HG03565 (cell line): ENCODE measurements around the gene TRIP13.
"Not testable (repeated sequence)": the region's sequence is repeated elsewhere in the genome, so short reads cannot be mapped to it uniquely, and the experiment has no call there.

ENCODE experiments used
- ATAC-seq: cut with Tn5 transposase; IDR thresholded peaks from one replicate; pipeline ENCODE4 v1.9.1; 2021; ENCODE audit warnings: mild to moderate bottlenecking, moderate library complexity; ENCODE audit not compliant: unreplicated experiment

The TRIP13 gene

GRCh38 chr5:916441-917293, 24.0 kb downstream of the TRIP13 start:
- no peak for ATAC-seq

DNA sequence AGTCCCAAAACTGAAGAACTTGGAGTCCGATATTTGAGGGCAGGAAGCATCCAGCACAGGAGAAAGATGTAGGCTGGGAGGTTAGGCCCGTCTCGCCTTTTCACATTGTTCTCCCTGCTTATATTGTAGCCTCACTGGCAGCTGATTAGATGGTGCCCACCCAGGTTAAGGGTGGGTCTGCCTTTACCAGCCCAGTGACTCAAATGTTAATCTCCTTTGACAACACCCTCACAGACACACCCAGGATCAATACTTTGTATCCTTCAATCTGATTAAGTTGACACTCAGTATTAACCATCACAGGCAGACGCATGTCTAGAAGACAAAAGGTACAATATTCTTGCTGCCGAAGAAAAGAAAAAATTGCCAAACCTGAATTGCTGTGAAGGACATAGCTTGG, 26.0 kb downstream of the TRIP13 start:
- ATAC-seq = not testable (repeated sequence)

DNA sequence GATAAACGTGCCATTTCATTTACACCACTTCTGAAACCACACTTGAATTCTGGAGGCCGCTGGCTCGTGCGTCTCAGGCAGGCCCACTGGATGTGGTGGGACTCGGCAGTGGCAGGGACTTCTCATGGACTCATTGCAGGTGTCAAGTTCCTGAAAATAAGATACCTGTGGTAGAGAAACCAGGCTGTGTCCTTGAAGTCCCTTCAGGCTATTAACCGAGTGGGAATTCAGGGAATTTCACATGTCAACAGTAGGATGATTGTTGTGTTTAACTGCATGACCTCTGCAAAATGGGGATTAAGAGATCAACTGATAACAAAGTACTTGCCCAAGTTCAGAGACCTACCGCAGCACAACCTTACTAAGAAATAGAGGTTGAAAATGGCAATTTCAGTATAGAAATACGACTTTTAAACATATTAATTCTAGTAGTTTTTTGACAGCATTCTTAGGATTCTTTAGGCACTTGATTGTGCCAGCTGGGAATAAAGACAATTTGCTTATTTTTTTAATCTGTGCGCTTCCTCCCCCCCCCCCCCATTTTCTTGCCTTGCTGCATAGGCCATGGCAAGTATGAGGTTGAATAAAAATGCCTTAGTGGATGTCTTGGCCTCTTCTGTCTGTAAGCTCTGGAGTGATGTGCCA, 26.8 kb downstream of the TRIP13 start:
- ATAC-seq = no peak

DNA sequence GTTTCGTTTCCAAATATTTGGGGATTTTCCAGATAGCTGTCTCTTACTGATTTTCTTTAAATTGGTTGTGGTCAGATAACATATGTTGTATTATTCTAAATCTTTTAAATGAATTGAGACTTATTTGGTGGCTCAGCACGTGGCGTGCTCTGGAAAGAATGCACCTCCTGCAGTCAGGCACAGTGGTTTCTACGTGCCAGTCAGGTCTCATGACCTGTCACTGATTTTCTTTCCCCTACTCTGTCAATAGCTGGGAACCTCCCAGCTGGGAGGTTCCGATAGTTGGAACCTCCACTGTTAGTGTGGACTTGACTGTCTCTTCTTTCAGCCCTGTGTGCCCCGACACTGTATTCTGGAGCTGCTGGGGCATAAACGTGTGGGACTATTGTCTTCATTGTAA, 27.6 kb downstream of the TRIP13 start:
- no peak for ATAC-seq

DNA sequence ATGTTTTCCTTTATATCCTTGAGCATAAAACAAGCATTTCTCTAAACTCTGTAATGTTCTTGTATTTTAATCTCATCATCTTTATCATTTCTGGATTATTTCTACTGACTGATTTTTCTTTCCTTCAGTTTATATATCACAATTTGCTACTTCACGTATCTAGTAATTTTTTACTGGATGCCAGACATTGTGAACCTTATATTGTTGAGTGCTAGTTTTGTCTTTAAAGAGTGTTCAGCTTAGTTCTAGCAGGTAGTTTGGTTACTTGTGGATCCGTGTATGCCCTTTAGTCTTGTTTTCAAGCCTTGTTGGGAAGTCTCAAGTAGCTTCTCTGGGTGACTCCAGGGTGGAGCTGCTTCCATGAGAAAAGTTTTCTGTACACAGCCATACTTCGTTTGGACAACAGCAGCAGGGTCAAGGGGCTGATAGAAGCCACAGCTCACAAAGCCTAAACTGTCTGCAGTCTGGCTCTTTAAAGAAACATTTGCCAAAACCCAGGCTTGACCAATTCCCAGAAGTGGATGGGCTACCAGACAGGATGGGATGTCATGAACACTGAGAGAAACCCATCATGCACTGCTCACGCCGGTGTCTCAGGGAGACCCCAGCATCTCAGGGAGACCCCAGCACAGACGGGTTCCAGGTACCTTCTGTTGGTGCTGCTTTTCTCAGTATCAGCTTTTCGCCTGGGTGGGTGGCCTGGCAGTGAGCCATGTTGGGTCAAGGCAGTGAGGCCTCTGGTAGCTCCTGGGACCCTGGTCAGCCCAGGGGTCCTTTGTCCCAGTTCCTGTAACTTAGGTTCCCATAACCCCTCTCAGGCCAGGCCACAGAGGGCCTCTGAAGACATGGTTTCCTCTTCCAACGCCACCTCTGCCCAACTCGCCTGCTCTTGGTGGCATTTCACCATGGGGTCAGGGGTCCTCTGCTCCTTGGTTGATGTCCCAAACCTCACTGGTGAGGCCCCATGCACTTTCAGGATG, 29.1 kb downstream of the TRIP13 start:
- no peak for ATAC-seq

DNA sequence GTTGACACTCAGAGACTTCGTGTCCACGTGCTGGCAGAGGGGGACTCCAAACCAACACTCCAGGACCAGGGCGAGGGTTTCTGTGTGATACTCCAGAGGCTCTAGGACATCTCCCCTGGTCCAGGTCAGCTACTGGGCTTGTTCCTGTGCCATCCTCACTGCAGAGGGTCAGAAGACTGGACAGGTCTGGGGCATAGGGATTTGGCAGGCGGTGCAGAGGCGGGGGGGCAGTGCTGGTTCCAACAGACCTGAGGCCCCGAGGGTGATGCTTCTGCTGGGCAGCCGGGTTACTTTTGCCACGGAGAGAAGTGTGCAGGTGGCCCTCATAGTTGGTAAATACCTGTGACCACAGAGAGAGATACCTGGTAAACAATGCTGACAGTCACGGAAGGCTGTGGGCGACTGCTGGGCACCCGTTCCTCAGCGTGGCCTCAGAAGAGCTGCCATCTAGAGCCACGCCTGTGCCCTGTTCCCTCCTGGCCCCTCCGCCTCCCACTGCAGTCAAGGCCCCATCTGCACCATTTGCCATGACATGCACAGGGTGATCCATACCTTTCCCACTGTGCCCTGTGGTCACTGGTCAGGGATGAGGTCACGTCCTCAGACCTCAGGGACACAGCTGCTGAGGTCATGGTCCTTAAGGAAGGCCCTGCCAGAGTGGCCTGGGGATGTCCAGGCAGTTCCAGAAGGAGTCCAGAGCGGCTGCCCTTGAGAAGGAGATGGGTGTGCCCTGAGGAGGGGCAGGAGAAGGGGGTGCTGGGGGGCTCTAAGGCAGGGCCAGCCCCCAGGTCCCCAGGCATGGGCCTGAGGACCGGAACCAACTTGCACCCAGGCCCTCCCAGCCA, 30.0 kb downstream of the TRIP13 start:
- ATAC-seq = no peak

DNA sequence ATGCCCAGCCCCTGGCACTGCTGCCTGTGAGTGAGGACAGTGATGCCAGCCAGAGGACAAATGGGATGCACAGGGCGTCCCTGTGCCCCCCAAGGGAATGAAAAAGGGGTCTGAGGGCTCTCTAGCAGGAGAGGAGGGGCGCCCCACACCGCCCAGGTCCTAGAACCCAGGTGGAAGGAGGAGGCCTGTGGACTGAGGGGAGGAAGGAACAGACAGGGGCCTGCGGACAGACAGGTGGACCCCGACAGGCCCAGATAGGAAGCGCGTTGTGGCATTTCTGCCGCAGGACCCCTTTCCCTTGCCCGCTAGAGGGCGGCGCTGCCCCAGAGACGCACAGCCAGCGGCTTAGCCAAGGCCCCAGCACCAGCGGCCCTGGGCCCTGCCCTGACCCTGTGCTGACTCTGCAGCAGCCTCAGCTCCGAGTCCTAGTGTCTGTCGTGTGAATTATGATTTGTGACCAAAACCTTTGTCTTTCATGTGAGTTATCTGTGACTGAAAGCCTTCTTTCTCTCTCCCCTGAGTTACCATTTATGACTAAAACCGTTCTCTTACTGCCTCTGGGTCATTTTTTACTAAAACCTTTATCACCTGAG, 30.7 kb downstream of the TRIP13 start:
- ATAC-seq = peak; percentile 56

GRCh38 chr5:926417-927171, 33.9 kb downstream of the TRIP13 start:
- ATAC-seq = no peak

DNA sequence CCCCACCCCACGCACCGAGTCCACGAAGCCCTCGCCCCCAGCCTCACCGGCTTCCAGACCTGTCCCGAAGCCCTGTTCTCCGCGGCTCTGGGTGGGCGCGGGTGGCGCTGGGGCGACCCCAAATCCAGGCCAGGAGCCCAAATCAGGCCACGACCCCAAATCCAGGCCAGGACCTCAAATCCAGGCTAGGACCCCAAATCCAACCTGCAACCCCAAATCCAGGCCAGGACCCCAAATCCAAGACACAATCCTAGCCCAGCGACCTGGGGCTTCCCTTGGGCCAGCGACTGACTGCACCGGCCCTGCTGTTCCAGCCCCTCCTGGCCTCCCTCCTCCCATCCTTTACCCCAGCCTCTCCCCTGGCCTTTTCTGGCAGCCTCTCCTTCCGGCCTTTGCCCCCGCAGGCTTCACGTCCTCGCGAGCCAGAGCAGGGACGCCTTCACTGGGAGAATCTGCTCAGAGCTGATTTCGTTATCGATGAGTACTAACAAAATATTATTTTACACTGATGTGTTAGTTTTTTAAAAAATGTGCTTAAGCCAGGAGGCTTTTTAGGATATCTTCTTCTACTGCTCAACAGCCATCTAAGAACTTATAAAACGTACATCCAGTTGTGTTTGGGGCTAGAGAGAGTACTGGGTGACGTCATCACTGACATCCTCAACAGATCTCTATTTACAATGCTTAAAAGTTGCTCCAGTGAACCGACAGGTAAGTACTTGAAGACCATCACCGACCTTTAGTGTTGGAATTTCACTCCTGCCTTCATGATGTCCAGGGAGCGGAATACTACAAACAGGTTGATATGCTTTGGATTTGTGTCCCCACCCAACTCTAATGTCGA, 34.7 kb downstream of the TRIP13 start:
- no peak for ATAC-seq

GRCh38 chr5:929182-929581, 36.5 kb downstream of the TRIP13 start:
- ATAC-seq = not testable (repeated sequence)

- no peak for ATAC-seq
These were observed 36.9 kb downstream of the TRIP13 start for GRCh38 chr5:929596-929995.

DNA sequence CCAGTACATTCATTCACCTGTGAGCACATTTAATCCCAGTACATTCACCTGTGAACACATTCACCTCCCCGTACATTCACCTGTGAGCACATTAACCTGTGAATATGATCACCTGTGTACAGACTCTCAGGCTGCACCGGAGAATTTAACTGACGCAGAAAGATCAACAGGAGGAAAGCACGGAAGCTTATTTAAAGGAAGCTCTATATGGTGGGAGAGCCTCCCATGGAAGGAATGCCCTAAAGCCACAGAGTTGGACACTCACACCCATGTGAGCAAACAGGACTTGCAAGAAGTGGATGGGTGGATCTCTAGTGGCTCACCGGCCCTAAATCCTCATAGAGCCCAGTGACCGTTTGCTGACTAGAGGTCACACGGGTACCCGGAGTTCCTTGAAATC, 38.2 kb downstream of the TRIP13 start:
- no peak for ATAC-seq

DNA sequence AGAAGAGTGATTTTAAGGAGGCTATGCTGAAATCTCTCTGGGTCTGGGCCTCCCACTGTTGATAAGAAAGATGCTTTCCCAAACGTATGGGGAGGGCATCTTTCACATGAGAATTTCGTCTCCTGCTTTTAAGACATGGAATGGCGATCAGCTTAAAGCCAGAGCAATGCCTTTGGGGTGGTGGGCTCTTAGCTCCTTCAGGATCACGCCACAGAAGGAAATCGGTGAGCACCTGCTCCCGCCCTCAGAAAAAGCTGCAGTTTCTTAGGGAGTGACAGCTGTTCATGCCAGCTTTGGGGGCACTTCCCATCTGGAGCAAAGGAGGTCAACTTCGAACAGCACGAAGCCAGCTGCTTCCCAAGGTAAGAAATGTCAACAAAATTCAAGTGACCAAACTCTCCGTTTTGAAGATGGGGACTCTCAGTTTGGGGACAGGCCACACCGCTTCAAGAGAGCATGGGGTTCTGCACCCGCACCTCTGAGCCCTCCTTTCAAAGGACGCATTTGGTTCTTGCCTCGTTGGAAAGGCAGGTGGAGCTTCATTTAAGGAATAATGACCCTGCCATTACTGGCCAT, 39.0 kb downstream of the TRIP13 start:
- ATAC-seq = no peak

GRCh38 chr5:932151-932627, 39.5 kb downstream of the TRIP13 start:
- ATAC-seq = no peak

DNA sequence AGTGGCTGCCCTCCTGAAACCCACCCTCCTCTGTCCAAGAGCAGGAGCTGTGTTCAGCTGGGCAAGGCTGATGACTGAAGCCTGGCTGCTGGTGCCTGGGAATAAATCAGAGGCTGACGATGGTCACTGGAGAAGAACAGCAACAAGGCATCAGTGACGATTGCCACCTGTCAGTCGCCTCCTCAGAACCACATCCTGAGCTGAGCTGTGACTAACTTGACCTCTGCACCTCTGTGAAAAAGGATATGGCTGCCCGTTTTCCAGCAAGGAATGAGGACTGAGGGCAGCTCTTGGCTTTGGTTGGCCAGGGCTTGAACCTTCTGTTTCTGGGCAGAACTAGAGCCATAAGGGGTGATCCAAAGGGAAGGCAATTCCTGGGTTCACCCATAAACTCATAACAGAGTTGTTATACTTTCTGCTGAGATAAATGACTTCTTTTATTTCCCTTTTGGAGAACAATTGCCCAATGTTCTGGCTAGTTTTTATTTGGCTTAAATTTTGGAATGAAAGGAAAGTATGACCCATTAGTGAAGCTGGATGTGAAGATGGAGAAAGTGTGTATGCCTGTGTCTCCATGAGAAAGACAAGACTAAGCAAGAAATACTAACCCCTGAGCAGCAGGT, 40.1 kb downstream of the TRIP13 start:
- ATAC-seq = no peak

GRCh38 chr5:933251-933861, 40.7 kb downstream of the TRIP13 start:
- ATAC-seq = no peak

DNA sequence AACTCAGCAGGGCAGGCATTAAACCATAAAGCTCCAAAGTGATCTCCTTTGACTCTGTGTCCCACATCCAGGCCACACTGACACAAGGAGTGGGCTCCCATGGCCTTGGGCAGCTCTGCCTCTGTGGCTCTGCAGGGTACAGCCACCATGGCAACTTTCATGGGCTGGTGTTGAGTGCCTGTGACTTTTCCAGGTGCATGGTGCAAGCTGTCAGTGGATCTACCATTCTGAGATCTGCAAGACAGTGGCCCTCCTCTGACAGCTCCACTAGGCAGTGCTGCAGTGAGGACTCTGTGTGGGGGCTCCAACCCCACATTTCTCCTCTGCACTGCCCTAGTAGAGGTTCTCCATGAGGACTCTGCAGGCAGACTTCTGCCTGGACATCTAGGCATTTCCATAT, 41.3 kb downstream of the TRIP13 start:
- not testable (repeated sequence) for ATAC-seq
